ENCODE results near the gene CCDC88C. TPM values are rescaled to one million over a fixed set of nuclear protein-coding genes. Genes with fewer than 3 reads are reported as not detected.

The CCDC88C gene
- total RNA-seq, 1 donor, result 0.36 TPM

DNA sequence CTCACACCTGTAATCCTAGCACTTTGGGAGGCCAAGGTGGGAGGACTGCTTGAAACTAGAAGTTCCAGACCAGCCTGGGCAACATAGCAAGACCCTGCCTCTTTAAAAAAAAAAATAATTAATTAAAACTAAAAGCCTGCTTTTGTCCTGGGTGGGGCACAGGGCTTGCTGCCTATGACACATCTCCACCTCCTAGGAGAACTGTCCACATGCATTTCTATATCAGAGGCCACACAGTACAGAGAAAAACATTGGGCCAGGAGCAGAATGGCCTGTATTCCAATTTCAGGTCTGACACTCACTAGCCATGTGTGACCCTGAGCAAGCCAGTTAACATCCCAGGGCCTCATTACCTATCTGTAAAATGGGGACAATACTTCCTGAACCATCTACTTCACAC, 31.9 kb downstream of the CCDC88C start:
- Histone ChIP-seq H4K20me1 (ENCODE audit: insufficient read depth, low read length) (no peaks in the 10 kb centered on the region), H3K4me3 (ENCODE audit: insufficient read depth, low read length) (no peak overlapping the region), H3K4me1 (ENCODE audit: insufficient read depth, low read length) (no peaks in the 10 kb centered on the region), H3K79me2 (ENCODE audit: insufficient read depth, low read length) (no peaks in the 10 kb centered on the region), H3K36me3 (ENCODE audit: insufficient read depth, low read length) (no peaks in the 10 kb centered on the region), H3K9me3 (ENCODE audit: low read depth, low read length) (no peaks in the 10 kb centered on the region), H3K4me2 (ENCODE audit: insufficient read depth, low read length) (no peak overlapping the region), H2AFZ (ENCODE audit: low read length) (no peak overlapping the region), H3K27ac (ENCODE audit: low read depth, low read length) (no peak overlapping the region), H3K27me3 (ENCODE audit: insufficient read depth, low read length) (no peaks in the 10 kb centered on the region)
- no peak for DNase-seq (ENCODE audit: insufficient read length, low spot score, missing footprints)
- TF ChIP-seq, protein P1, sequence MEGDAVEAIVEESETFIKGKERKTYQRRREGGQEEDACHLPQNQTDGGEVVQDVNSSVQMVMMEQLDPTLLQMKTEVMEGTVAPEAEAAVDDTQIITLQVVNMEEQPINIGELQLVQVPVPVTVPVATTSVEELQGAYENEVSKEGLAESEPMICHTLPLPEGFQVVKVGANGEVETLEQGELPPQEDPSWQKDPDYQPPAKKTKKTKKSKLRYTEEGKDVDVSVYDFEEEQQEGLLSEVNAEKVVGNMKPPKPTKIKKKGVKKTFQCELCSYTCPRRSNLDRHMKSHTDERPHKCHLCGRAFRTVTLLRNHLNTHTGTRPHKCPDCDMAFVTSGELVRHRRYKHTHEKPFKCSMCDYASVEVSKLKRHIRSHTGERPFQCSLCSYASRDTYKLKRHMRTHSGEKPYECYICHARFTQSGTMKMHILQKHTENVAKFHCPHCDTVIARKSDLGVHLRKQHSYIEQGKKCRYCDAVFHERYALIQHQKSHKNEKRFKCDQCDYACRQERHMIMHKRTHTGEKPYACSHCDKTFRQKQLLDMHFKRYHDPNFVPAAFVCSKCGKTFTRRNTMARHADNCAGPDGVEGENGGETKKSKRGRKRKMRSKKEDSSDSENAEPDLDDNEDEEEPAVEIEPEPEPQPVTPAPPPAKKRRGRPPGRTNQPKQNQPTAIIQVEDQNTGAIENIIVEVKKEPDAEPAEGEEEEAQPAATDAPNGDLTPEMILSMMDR (IDR thresholded peaks at IDR 0.05; ENCODE audit: extremely low read depth, low read depth, low read length), result no peak

DNA sequence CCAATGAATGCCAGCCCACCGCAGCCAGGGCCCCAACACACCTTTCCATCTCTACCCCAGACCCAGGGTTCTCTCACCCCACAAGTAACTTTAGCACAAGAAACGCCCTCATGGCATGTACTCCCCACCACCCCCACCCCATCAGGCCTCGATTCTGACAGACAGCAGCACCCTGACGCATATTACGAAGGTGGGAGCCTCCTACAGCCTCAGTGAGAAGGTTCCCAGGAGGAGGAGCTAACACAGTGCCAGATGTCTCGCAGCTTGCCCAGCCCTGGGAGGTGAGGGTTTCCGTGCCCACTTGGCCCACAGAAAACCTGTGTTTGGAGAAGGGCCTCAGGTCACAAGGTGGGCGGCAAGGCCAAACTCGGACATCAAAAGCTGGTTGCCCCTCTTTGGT, 32.4 kb downstream of the CCDC88C start:
- Histone ChIP-seq H3K79me2 (ENCODE audit: insufficient read depth, low read length) (no peaks in the 10 kb centered on the region), H3K4me2 (ENCODE audit: insufficient read depth, low read length) (no peak overlapping the region), H3K27me3 (ENCODE audit: insufficient read depth, low read length) (no peaks in the 10 kb centered on the region), H3K4me1 (ENCODE audit: insufficient read depth, low read length) (no peaks in the 10 kb centered on the region), H3K4me3 (ENCODE audit: insufficient read depth, low read length) (no peak overlapping the region), H3K27ac (ENCODE audit: low read depth, low read length) (no peak overlapping the region), H4K20me1 (ENCODE audit: insufficient read depth, low read length) (no peaks in the 10 kb centered on the region), H3K36me3 (ENCODE audit: insufficient read depth, low read length) (no peaks in the 10 kb centered on the region), H3K9me3 (ENCODE audit: low read depth, low read length) (no peaks in the 10 kb centered on the region), H2AFZ (ENCODE audit: low read length) (no peak overlapping the region)
- no peak for DNase-seq (ENCODE audit: insufficient read length, low spot score, missing footprints)
- TF ChIP-seq, protein P1 (IDR thresholded peaks at IDR 0.05; ENCODE audit: extremely low read depth, low read depth, low read length), result no peak

DNA sequence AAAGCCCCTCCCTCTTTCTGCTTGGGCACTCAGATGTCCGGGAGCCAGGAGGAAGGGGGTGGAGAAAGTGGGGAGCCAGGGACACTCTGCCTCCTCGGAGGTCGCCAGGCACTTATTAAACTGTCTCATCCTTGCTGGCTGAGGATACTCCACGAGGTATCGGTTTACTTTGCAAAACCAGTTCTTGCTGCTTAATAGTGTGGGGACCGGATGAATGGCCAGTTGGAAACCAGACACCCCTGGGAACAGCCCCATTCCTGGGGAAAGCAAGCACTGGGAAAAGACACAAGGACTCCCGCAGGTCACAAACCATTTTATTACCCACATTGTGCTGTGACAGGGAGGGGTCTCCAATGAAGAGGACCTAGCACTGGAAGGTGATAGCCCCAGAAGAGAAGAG, 34.2 kb downstream of the CCDC88C start:
- no peaks in the 10 kb centered on the region for H3K36me3 ChIP-seq (ENCODE audit: insufficient read depth, low read length)
- H3K4me1 ChIP-seq (ENCODE audit: insufficient read depth, low read length), result no peaks in the 10 kb centered on the region
- H2AFZ ChIP-seq (ENCODE audit: low read length), result no peak overlapping the region
- DNase-seq (ENCODE audit: insufficient read length, low spot score, missing footprints), result no peak
- no peaks in the 10 kb centered on the region for H3K9me3 ChIP-seq (ENCODE audit: low read depth, low read length)
- no peaks in the 10 kb centered on the region for H4K20me1 ChIP-seq (ENCODE audit: insufficient read depth, low read length)
- no peak overlapping the region for H3K4me2 ChIP-seq (ENCODE audit: insufficient read depth, low read length)
- H3K4me3 ChIP-seq (ENCODE audit: insufficient read depth, low read length), result no peak overlapping the region
- no peaks in the 10 kb centered on the region for H3K27me3 ChIP-seq (ENCODE audit: insufficient read depth, low read length)
- no peaks in the 10 kb centered on the region for H3K79me2 ChIP-seq (ENCODE audit: insufficient read depth, low read length)
- TF ChIP-seq, protein P1 (IDR thresholded peaks at IDR 0.05; ENCODE audit: extremely low read depth, low read depth, low read length), result no peak
- H3K27ac ChIP-seq (ENCODE audit: low read depth, low read length), result no peak overlapping the region

DNA sequence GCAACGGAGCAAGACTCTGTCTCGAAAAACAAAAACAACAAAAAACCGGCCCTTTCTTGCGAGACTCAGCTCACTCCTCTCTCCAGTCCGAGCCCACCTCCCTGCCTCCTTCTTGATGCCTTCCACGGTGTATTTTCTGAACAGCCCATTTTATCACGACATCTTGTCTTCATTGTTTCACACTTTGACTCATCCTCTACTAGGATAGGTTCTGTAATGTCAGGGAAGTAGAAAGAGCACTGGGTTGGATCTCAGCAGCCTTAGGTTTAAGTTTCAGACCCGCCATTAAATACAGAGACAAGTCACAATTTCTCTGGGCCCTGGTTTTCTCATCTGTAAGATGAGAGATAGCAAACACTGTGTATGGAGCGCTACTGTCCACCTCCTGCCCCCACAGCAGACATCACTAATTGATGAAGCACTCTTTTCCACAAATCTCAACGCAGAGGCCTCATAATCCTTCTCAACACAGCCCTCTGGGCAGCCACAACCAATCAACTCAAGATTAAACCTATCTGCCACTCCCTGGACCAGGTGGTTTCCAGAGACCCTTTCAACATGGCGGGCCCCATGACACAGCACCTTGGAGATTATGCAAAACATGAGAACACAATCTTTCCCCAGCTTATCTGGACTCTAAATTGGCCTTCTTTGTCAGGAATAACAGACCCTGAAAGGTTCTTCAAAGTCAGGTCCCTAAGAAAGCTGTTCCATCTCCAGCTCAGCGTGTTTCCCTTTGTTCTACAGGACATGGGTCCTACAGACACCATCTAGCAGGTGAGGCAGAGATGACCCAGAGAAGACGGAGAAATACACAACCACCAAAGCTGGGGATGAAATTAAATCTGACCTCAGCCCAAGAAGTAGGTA, 35.6 kb downstream of the CCDC88C start:
- Histone ChIP-seq H3K4me3 (ENCODE audit: insufficient read depth, low read length) (no peak overlapping the region), H3K4me1 (ENCODE audit: insufficient read depth, low read length) (no peaks in the 10 kb centered on the region), H2AFZ (ENCODE audit: low read length) (no peak overlapping the region), H3K27me3 (ENCODE audit: insufficient read depth, low read length) (no peaks in the 10 kb centered on the region), H3K79me2 (ENCODE audit: insufficient read depth, low read length) (no peaks in the 10 kb centered on the region), H3K36me3 (ENCODE audit: insufficient read depth, low read length) (no peaks in the 10 kb centered on the region), H4K20me1 (ENCODE audit: insufficient read depth, low read length) (no peaks in the 10 kb centered on the region), H3K9me3 (ENCODE audit: low read depth, low read length) (no peaks in the 10 kb centered on the region), H3K27ac (ENCODE audit: low read depth, low read length) (no peak overlapping the region), H3K4me2 (ENCODE audit: insufficient read depth, low read length) (no peak overlapping the region)
- DNase-seq (ENCODE audit: insufficient read length, low spot score, missing footprints), result no peak
- TF ChIP-seq, protein P1 (IDR thresholded peaks at IDR 0.05; ENCODE audit: extremely low read depth, low read depth, low read length), result no peak

Measured in osteoblast (primary cell).